Panc1 (cell line): ENCODE data around the gene SEL1L3. TPM values are rescaled to one million over a fixed set of nuclear protein-coding genes. Genes with fewer than 3 reads are reported as not detected.

ENCODE experiments used
- ATAC-seq: fragments of 200-7000 bp; cut with Tn5 transposase; 2 replicates; pipeline ENCODE4 v1.9.1; 2020; ENCODE audit warnings: mild to moderate bottlenecking, moderate library complexity
- BruUV-seq: library from RNA; stranded (reverse); fragments of 400-500 nt; replicated peaks from 2 replicates; lab custom pipeline; 2021; lab: Mats Ljungman, UMichigan
- CTCF ChIA-PET: fragments of 300-600 bp; sonication (Branson Sonifier 250); formaldehyde crosslinking; loops from one replicate; lab custom pipeline; 2022; ENCODE audit warnings: antibody characterized with exemption; lab: Charles Lee
- POLR2A ChIA-PET: fragments of 300-600 bp; sonication (Branson Sonifier 250); formaldehyde crosslinking; loops from one replicate; lab custom pipeline; 2022; ENCODE audit warnings: antibody characterized with exemption; lab: Charles Lee
- DNase-seq: peaks from one replicate; pipeline ENCODE4 v3.0.0-alpha.2; 2010; ENCODE audit warnings: low read depth, low spot score
- H3K27ac ChIP-seq: 2 replicates; pipeline ENCODE4 v1.5.1; 2011; ENCODE audit warnings: mild to moderate bottlenecking, low read length, inconsistent platforms
- H3K27me3 ChIP-seq: fragments of 200-500 bp; sonication (Bioruptor generic); 2 replicates; pipeline ENCODE4 v1.6.0; 2014; ENCODE audit warnings: low read length, inconsistent platforms; ENCODE audit not compliant: control insufficient read depth, insufficient read depth
- H3K36me3 ChIP-seq: fragments of 200-500 bp; sonication (Bioruptor generic); 2 replicates; pipeline ENCODE4 v1.5.1; 2014; ENCODE audit warnings: inconsistent platforms, mild to moderate bottlenecking, low read length, moderate library complexity; ENCODE audit not compliant: control insufficient read depth, insufficient read depth
- H3K4me1 ChIP-seq: 2 replicates; pipeline ENCODE4 v1.5.1; 2011; ENCODE audit warnings: inconsistent platforms, mild to moderate bottlenecking, low read length, moderate library complexity; ENCODE audit not compliant: control insufficient read depth, insufficient read depth
- H3K4me3 ChIP-seq, 2 experiments: 2 replicates each; pipeline ENCODE4 v1.5.1; 2011 to 2012; ENCODE audit warnings: low read depth in 2 of 2, low read length in 2 of 2, mild to moderate bottlenecking in 2 of 2, inconsistent platforms in 1 of 2, moderate library complexity in 1 of 2
- H3K9me3 ChIP-seq: fragments of 200-500 bp; sonication (Bioruptor generic); 2 replicates; pipeline ENCODE4 v1.5.1; 2014; ENCODE audit warnings: low read depth, mild to moderate bottlenecking, inconsistent platforms, low read length, moderate library complexity; ENCODE audit not compliant: control insufficient read depth, insufficient read depth
- CTCF ChIP-seq: fragments of 450-650 bp; IDR thresholded peaks from 2 replicates; pipeline ENCODE4 v1.5.1; 2017; ENCODE audit warnings: mild to moderate bottlenecking
- POLR2AphosphoS5 ChIP-seq: IDR thresholded peaks from 2 replicates; pipeline ENCODE4 v1.6.1; 2012; ENCODE audit warnings: mild to moderate bottlenecking, low read depth, low read length, moderate library complexity
- SIN3A ChIP-seq: IDR thresholded peaks from 2 replicates; pipeline ENCODE4 v1.6.1; 2012; ENCODE audit warnings: low read depth, mild to moderate bottlenecking, low read length, moderate library complexity, borderline replicate concordance; ENCODE audit not compliant: insufficient read depth
- TCF7L2 ChIP-seq: IDR thresholded peaks from 2 replicates; pipeline ENCODE4 v1.6.1; 2011; ENCODE audit warnings: mild to moderate bottlenecking, low read depth, low read length, inconsistent platforms
- in situ Hi-C: cut with HindIII; loops from 2 replicates; pipeline ENCODE4 v1.10.0; 2016; ENCODE audit warnings: low sequenced_read_pairs, low pct_unique_long_range_greater_than_20kb
- intact Hi-C: fragments of 100-400 bp; cut with micrococcal nuclease; formaldehyde crosslinking; loops from one replicate; pipeline ENCODE4 v1.10.0; 2022; ENCODE audit not compliant: unreplicated experiment
- total RNA-seq: library from RNA; stranded (reverse); gene quantifications from one replicate; pipeline ENCODE4 v1.2.1, GENCODE V29; 2021; ENCODE audit not compliant: unreplicated experiment
- TF ChIP-seq, protein P1 (sequence below), 2 experiments: IDR thresholded peaks; 2 replicates each; pipeline ENCODE4 v1.6.1; 2011 to 2012; ENCODE audit warnings: low read depth in 2 of 2, control low read depth in 1 of 2, low read length in 1 of 2, mild to moderate bottlenecking in 1 of 2, moderate library complexity in 1 of 2; ENCODE audit not compliant: insufficient read depth in 1 of 2

SEL1L3 gene
- total RNA-seq, 1 experiment from 2014 or later: 1.1 TPM

DNA sequence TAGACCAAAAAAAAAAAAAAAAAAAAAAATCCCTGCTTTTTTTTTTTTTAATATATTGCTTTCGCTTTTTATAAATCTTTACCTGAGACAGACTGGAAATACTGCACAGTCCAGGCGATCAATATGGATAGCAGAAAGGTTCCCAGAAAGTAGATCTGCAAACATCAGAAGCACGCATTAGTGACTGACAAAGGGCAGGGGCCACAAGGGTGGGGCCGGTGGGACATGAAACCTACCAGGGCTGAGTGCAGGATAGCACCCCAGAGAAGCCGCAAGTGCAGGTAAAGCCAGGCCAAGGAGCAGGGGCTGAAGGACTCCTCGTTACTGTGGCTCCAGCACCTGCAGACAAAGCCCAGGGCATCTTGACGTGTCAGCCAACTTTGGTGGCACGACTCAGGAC, 105.3 kb downstream of the SEL1L3 start:
- in situ Hi-C loops (no loop called here), intact Hi-C loops (no loop called here)
- ATAC-seq (no peak), DNase-seq (no peak)
- BruUV-seq: no TSS peak
- no peaks in the 10 kb centered on the region for H3K36me3 ChIP-seq
- no peak overlapping the region for H3K4me3 ChIP-seq
- no peaks in the 10 kb centered on the region for H3K27me3 ChIP-seq
- H3K9me3 ChIP-seq: no peaks in the 10 kb centered on the region
- POLR2A ChIA-PET: no interaction called here
- H3K4me1 ChIP-seq: no peaks in the 10 kb centered on the region
- H3K27ac ChIP-seq: no peak overlapping the region
- TF ChIP-seq CTCF (no peak), TCF7L2 (no peak), SIN3A (no peak), POLR2AphosphoS5 (no peak)
- TF ChIP-seq, protein P1, sequence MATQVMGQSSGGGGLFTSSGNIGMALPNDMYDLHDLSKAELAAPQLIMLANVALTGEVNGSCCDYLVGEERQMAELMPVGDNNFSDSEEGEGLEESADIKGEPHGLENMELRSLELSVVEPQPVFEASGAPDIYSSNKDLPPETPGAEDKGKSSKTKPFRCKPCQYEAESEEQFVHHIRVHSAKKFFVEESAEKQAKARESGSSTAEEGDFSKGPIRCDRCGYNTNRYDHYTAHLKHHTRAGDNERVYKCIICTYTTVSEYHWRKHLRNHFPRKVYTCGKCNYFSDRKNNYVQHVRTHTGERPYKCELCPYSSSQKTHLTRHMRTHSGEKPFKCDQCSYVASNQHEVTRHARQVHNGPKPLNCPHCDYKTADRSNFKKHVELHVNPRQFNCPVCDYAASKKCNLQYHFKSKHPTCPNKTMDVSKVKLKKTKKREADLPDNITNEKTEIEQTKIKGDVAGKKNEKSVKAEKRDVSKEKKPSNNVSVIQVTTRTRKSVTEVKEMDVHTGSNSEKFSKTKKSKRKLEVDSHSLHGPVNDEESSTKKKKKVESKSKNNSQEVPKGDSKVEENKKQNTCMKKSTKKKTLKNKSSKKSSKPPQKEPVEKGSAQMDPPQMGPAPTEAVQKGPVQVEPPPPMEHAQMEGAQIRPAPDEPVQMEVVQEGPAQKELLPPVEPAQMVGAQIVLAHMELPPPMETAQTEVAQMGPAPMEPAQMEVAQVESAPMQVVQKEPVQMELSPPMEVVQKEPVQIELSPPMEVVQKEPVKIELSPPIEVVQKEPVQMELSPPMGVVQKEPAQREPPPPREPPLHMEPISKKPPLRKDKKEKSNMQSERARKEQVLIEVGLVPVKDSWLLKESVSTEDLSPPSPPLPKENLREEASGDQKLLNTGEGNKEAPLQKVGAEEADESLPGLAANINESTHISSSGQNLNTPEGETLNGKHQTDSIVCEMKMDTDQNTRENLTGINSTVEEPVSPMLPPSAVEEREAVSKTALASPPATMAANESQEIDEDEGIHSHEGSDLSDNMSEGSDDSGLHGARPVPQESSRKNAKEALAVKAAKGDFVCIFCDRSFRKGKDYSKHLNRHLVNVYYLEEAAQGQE (IDR thresholded peaks at IDR 0.05; ENCODE audit: insufficient read depth in 1 of 2, low read depth in 2 of 2, low read length in 1 of 2): no peak
- CTCF ChIA-PET: no interaction called here

DNA sequence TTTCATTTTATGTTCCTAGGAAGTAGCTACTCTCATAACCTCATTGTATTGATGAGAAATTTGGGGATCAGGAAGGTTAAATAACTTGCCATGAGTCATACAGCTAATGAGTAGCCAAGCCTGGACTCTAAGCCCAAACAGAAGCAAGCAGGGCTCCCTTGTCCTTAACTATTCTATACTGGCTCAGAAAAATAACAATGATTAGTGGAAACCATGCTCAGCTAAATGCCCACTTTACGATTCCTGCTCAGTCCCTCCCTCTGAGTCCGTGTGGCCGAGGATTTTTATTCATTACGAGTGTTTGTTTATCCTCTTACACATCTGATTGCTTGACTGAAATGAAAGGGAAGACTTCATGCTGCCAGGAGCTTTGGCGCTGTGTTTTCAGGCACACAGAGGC, 106.3 kb downstream of the SEL1L3 start:
- Histone ChIP-seq H3K36me3 (no peaks in the 10 kb centered on the region), H3K27ac (no peak overlapping the region), H3K4me3 (no peak overlapping the region), H3K27me3 (no peaks in the 10 kb centered on the region), H3K4me1 (no peaks in the 10 kb centered on the region), H3K9me3 (no peaks in the 10 kb centered on the region)
- TF ChIP-seq, protein P1 (IDR thresholded peaks at IDR 0.05; ENCODE audit: insufficient read depth in 1 of 2, low read depth in 2 of 2, low read length in 1 of 2): no peak
- in situ Hi-C loops: no loop called here
- ChIA-PET CTCF (no interaction called here), POLR2A (no interaction called here)
- ATAC-seq: no peak
- intact Hi-C loops: no loop called here
- no TSS peak for BruUV-seq
- DNase-seq: no peak
